Measurements from ENCODE around the gene ACKR3. TPM values are rescaled to one million over a fixed set of nuclear protein-coding genes. Genes with fewer than 3 reads are reported as not detected.

The ACKR3 gene
- total RNA-seq, 1 experiment from 2014 or later: 0.61 TPM

DNA sequence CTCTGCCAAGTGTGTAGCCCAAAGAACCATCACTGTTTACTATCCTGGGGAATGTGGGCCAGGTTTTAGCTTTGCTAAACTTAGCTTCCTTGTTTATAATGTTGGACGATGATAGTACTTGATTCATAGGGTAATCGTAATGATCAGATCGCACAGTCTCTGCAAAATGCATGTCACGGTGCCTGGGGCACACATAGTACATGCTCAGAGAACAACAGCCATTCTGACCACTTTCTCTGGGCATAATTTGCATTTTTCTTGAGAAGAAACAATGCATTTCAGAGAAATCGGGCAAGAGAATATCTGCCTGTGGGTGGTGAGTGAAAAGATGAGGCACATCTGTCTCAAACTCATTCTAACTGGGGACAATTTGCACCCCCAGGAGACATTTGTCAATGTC is 16.3 kb downstream of the ACKR3 start:
- ChIA-PET POLR2A (interaction anchor here (0.6 to 1.5 kb wide), 2 partner anchors 16 to 212 kb away, joined by 3 read pairs; partner anchors contain the start of gene ACKR3), CTCF (no interaction called here)
- H3K27ac Mint-ChIP-seq (ENCODE audit: low read depth, unreplicated experiment): no peak overlapping the region
- no peaks in the 10 kb centered on the region for H3K4me1 Mint-ChIP-seq (ENCODE audit: insufficient read depth, unreplicated experiment)
- intact Hi-C loops (cut with micrococcal nuclease): no loop called here
- no peaks in the 10 kb centered on the region for H3K36me3 Mint-ChIP-seq (ENCODE audit: insufficient read depth, unreplicated experiment)
- no TSS peak for BruUV-seq (replicated peaks)
- DNase-seq (ENCODE audit: unreplicated experiment): no peak
- no peaks in the 10 kb centered on the region for H3K27me3 Mint-ChIP-seq (ENCODE audit: insufficient read depth, unreplicated experiment)
- no peak overlapping the region for H3K4me3 Mint-ChIP-seq (ENCODE audit: unreplicated experiment)
- H3K9me3 Mint-ChIP-seq (ENCODE audit: unreplicated experiment): no peaks in the 10 kb centered on the region
- TF ChIP-seq, protein P1, sequence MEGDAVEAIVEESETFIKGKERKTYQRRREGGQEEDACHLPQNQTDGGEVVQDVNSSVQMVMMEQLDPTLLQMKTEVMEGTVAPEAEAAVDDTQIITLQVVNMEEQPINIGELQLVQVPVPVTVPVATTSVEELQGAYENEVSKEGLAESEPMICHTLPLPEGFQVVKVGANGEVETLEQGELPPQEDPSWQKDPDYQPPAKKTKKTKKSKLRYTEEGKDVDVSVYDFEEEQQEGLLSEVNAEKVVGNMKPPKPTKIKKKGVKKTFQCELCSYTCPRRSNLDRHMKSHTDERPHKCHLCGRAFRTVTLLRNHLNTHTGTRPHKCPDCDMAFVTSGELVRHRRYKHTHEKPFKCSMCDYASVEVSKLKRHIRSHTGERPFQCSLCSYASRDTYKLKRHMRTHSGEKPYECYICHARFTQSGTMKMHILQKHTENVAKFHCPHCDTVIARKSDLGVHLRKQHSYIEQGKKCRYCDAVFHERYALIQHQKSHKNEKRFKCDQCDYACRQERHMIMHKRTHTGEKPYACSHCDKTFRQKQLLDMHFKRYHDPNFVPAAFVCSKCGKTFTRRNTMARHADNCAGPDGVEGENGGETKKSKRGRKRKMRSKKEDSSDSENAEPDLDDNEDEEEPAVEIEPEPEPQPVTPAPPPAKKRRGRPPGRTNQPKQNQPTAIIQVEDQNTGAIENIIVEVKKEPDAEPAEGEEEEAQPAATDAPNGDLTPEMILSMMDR (IDR thresholded peaks at IDR 0.05; ENCODE audit: unreplicated experiment): no peak

DNA sequence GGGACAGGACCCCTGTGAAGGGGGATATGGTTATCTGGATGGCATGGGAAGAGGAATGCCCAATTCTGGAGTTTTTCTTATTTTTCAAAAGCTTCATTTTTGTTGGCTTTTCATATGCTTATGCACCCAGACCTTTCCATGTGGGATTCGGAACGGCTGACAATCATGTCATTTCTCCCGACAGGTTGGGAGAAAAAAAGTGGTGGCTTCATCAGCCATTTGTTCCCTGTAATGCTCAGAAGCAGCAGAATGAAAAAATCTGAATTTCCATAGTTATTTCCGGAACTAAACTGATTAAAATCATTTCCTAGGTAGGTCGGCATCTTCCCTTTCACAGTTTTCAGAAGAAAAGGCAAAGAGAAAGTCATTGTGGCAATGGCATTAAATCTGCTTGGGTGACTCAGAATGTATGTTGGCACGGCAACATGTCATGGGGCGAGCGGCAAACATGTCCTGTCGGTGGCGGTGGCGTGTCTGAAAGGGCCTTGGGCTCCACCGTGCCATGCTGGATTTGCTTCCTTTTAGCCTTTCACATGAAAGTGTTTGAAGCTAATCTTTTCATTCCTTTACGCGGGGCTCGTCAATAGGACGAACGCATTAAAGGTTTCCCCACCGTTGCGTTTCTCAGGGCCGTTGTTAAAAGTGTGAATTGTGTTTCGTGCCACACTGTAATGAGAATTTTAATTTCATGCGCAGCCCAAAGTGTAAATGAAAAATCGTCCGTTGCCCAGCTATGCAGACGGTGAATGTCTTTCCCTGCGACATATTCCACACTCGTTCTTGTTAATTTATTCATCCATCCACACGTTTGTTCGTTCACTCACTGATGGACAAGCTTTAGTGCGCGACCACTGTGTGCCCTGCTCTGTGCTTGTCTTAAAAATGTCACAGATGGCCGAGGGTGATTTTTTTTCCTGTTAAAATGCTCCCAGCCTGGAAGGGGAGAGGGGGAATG is 18.5 kb downstream of the ACKR3 start:
- Mint-ChIP-seq H3K4me3 (ENCODE audit: unreplicated experiment) (no peak overlapping the region), H3K27ac (ENCODE audit: low read depth, unreplicated experiment) (no peak overlapping the region), H3K27me3 (ENCODE audit: insufficient read depth, unreplicated experiment) (no peaks in the 10 kb centered on the region), H3K4me1 (ENCODE audit: insufficient read depth, unreplicated experiment) (no peaks in the 10 kb centered on the region), H3K9me3 (ENCODE audit: unreplicated experiment) (no peaks in the 10 kb centered on the region), H3K36me3 (ENCODE audit: insufficient read depth, unreplicated experiment) (no peaks in the 10 kb centered on the region)
- no peak for DNase-seq (ENCODE audit: unreplicated experiment)
- ChIA-PET CTCF (no interaction called here), POLR2A (no interaction called here)
- TF ChIP-seq, protein P1 (IDR thresholded peaks at IDR 0.05; ENCODE audit: unreplicated experiment): no peak
- BruUV-seq (replicated peaks): no TSS peak
- intact Hi-C loops (cut with micrococcal nuclease): no loop called here

DNA sequence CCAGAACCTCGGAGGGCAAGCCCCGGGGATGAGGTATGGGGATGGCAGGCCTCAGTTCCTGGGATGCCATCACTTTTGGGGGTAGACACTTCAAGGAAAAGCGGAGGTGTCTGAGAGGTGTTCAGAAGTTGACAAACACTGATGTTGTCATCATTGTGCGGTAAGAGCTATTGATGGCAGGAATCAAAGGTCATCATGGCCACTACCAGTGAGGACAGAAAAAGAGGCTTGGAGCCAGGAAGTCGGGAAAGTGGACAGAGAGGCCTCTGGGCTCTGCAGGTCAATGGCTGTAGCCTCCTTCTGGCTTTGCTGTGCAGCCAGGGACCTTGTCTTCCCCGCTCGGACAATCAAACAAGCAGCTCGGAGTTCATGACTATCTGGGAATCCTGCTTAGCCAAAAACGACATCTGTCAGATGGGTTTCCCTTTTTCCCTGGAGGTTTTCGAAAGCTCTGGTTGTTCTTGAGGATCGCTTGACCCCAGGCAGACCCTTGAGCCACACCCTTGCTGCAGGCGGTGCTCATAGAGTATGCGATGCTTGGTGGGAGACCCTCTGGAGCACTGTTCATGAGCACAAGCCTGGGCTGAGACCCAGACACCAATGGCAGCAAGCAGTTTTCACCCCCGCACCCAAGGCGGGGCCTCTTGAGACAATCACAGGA is 19.4 kb downstream of the ACKR3 start:
- Mint-ChIP-seq H3K36me3 (ENCODE audit: insufficient read depth, unreplicated experiment) (no peaks in the 10 kb centered on the region), H3K27ac (ENCODE audit: low read depth, unreplicated experiment) (no peak overlapping the region), H3K27me3 (ENCODE audit: insufficient read depth, unreplicated experiment) (no peaks in the 10 kb centered on the region), H3K4me1 (ENCODE audit: insufficient read depth, unreplicated experiment) (no peaks in the 10 kb centered on the region), H3K4me3 (ENCODE audit: unreplicated experiment) (no peak overlapping the region), H3K9me3 (ENCODE audit: unreplicated experiment) (no peaks in the 10 kb centered on the region)
- TF ChIP-seq, protein P1 (IDR thresholded peaks at IDR 0.05; ENCODE audit: unreplicated experiment): no peak
- BruUV-seq (replicated peaks): no TSS peak
- ChIA-PET POLR2A (no interaction called here), CTCF (interaction anchor here (0.6 to 1.1 kb wide), 2 partner anchors 62 to 1069 kb away, joined by 3 read pairs; no protein-coding TSS in a partner anchor)
- DNase-seq (ENCODE audit: unreplicated experiment): no peak
- intact Hi-C loops (cut with micrococcal nuclease): no loop called here

DNA sequence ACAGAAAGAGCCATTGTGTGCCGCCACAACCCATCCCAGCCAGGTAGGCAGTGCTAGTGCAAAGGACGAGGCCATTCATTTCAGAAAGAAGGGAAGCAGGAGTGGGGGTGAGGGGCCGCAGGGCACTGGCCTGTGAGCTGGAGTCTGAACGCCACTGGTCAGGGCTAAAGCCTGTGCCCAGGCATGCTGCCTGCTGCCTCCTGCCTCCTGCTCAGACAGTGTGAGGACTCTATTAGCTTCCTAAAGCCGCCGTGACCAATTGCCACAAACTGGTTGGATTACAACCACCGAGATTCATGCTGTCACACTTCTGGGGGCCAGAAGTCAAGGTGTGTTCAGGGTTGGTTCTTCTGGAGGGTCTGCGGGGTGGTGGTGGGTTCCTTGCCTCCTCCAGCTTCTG is 21.2 kb downstream of the ACKR3 start:
- BruUV-seq (replicated peaks): no TSS peak
- intact Hi-C loops (cut with micrococcal nuclease): no loop called here
- TF ChIP-seq, protein P1 (IDR thresholded peaks at IDR 0.05; ENCODE audit: unreplicated experiment): no peak
- Mint-ChIP-seq H3K4me3 (ENCODE audit: unreplicated experiment) (no peak overlapping the region), H3K27me3 (ENCODE audit: insufficient read depth, unreplicated experiment) (no peaks in the 10 kb centered on the region), H3K9me3 (ENCODE audit: unreplicated experiment) (no peaks in the 10 kb centered on the region), H3K36me3 (ENCODE audit: insufficient read depth, unreplicated experiment) (no peaks in the 10 kb centered on the region), H3K27ac (ENCODE audit: low read depth, unreplicated experiment) (no peak overlapping the region), H3K4me1 (ENCODE audit: insufficient read depth, unreplicated experiment) (no peaks in the 10 kb centered on the region)
- CTCF ChIA-PET: interaction anchor here (0.7 kb wide), 1 partner anchor 8 kb away, joined by 3 read pairs; no protein-coding TSS in a partner anchor
- POLR2A ChIA-PET: no interaction called here
- no peak for DNase-seq (ENCODE audit: unreplicated experiment)

All from MCF 10A (cell line).